Activated T-helper 1 cell treated with anti-CD3 and anti-CD28 coated beads, Interleukin-12 subunit alpha, Interleukin-12 subunit beta, Interleukin-2, Interleukin-4 antibody, amounts not matched to agents 30 ng/mL and 10 ng/mL and 1 ng/mL, durations not matched to agents 14 hours and 24 hours and 36 hours (primary cell): Measurements from ENCODE around the gene PRR14. TPM values are rescaled to one million over a fixed set of nuclear protein-coding genes. Genes with fewer than 3 reads are reported as not detected.
A peak's percentile ranks its signal among the peaks of the same experiment; 100 is the strongest.

Experiments
- DNase-seq: peaks from one replicate; pipeline ENCODE4 v3.0.0; 2021; ENCODE audit warnings: low spot score
- H3K27ac Mint-ChIP-seq: one replicate; pipeline ENCODE4 v1.8.0; 2021; ENCODE audit warnings: mild to moderate bottlenecking, mixed read lengths
- H3K27me3 Mint-ChIP-seq: one replicate; pipeline ENCODE4 v1.8.0; 2022; ENCODE audit warnings: mild to moderate bottlenecking, moderate library complexity, mixed read lengths; ENCODE audit not compliant: insufficient read depth
- H3K36me3 Mint-ChIP-seq: one replicate; pipeline ENCODE4 v1.8.0; 2021; ENCODE audit warnings: low read depth, mixed read lengths
- H3K4me1 Mint-ChIP-seq: one replicate; pipeline ENCODE4 v1.8.0; 2021; ENCODE audit warnings: low read depth, mixed read lengths
- H3K4me3 Mint-ChIP-seq: one replicate; pipeline ENCODE4 v1.8.0; 2021; ENCODE audit warnings: mild to moderate bottlenecking, moderate library complexity, mixed read lengths
- H3K9me3 Mint-ChIP-seq: one replicate; pipeline ENCODE4 v1.8.0; 2021; ENCODE audit warnings: mixed read lengths
- intact Hi-C: fragments of 100-400 bp; cut with micrococcal nuclease; formaldehyde crosslinking; loops from one replicate; pipeline ENCODE4 v1.15.1; 2024
- total RNA-seq: library from RNA; stranded (reverse); gene quantifications from 2 replicates; pipeline ENCODE4 v1.2.3, GENCODE V29; 2022

Gene PRR14
- total RNA-seq, 1 donor from 2014 or later, result 91.9 TPM

GRCh38 chr16:30667361-30667905 lies 16.7 kb downstream of the PRR14 start:
- peaks cover 45% of the 10 kb centered on the region for H3K36me3 Mint-ChIP-seq

GRCh38 chr16:30668393-30668792 lies 17.6 kb downstream of the PRR14 start:
- peaks cover 36% of the 10 kb centered on the region for H3K36me3 Mint-ChIP-seq
- H3K9me3 Mint-ChIP-seq, result no peaks in the 10 kb centered on the region
- H3K4me1 Mint-ChIP-seq, result peaks cover 11% of the 10 kb centered on the region

More at GRCh38 chr16:30667361-30667905, 16.7 kb downstream of the PRR14 start:
- no peaks in the 10 kb centered on the region for H3K9me3 Mint-ChIP-seq
- H3K27ac Mint-ChIP-seq, result no peak overlapping the region
- H3K4me1 Mint-ChIP-seq, result peaks cover 19% of the 10 kb centered on the region
- H3K4me3 Mint-ChIP-seq, result no peak overlapping the region
- intact Hi-C loops, result no loop called here
- DNase-seq, result no peak
- no peaks in the 10 kb centered on the region for H3K27me3 Mint-ChIP-seq

GRCh38 chr16:30669026-30669902 lies 18.5 kb downstream of the PRR14 start:
- Mint-ChIP-seq H3K4me3 (no peak overlapping the region), H3K27ac (no peak overlapping the region), H3K9me3 (no peaks in the 10 kb centered on the region), H3K36me3 (peaks cover 31% of the 10 kb centered on the region), H3K27me3 (no peaks in the 10 kb centered on the region), H3K4me1 (peaks cover 6% of the 10 kb centered on the region)
- DNase-seq, result no peak
- intact Hi-C loops, result no loop called here

More at GRCh38 chr16:30668393-30668792, 17.6 kb downstream of the PRR14 start:
- no peaks in the 10 kb centered on the region for H3K27me3 Mint-ChIP-seq
- no peak overlapping the region for H3K27ac Mint-ChIP-seq
- no peak overlapping the region for H3K4me3 Mint-ChIP-seq
- intact Hi-C loops, result no loop called here
- no peak for DNase-seq

- H3K4me1 Mint-ChIP-seq, result peaks cover 6% of the 10 kb centered on the region
- H3K9me3 Mint-ChIP-seq, result no peaks in the 10 kb centered on the region
- no peak overlapping the region for H3K4me3 Mint-ChIP-seq
- peaks cover 28% of the 10 kb centered on the region for H3K36me3 Mint-ChIP-seq
- intact Hi-C loops, result no loop called here
- no peak for DNase-seq
- H3K27ac Mint-ChIP-seq, result no peak overlapping the region
- no peaks in the 10 kb centered on the region for H3K27me3 Mint-ChIP-seq
These were observed 19.4 kb downstream of the PRR14 start for GRCh38 chr16:30669903-30670824.

GRCh38 chr16:30675143-30675542 lies 24.4 kb downstream of the PRR14 start:
- no peaks in the 10 kb centered on the region for H3K27me3 Mint-ChIP-seq
- no peak overlapping the region for H3K4me3 Mint-ChIP-seq
- H3K36me3 Mint-ChIP-seq, result peaks cover 8% of the 10 kb centered on the region
- no peak overlapping the region for H3K27ac Mint-ChIP-seq
- H3K9me3 Mint-ChIP-seq, result no peaks in the 10 kb centered on the region
- H3K4me1 Mint-ChIP-seq, result no peaks in the 10 kb centered on the region
- no peak for DNase-seq
- intact Hi-C loops, result no loop called here

GRCh38 chr16:30677931-30678585 lies 27.3 kb downstream of the PRR14 start:
- H3K9me3 Mint-ChIP-seq, result no peaks in the 10 kb centered on the region
- H3K27me3 Mint-ChIP-seq, result no peaks in the 10 kb centered on the region
- no peaks in the 10 kb centered on the region for H3K36me3 Mint-ChIP-seq
- H3K27ac Mint-ChIP-seq, result no peak overlapping the region
- no peak overlapping the region for H3K4me3 Mint-ChIP-seq
- intact Hi-C loops, result no loop called here
- no peaks in the 10 kb centered on the region for H3K4me1 Mint-ChIP-seq
- no peak for DNase-seq

- Mint-ChIP-seq H3K27ac (no peak overlapping the region), H3K9me3 (no peaks in the 10 kb centered on the region), H3K36me3 (no peaks in the 10 kb centered on the region), H3K4me1 (no peaks in the 10 kb centered on the region), H3K27me3 (no peaks in the 10 kb centered on the region), H3K4me3 (no peak overlapping the region)
- DNase-seq, result no peak
- intact Hi-C loops, result no loop called here
These were observed 27.8 kb downstream of the PRR14 start for GRCh38 chr16:30678586-30678970.

- Mint-ChIP-seq H3K27ac (no peak overlapping the region), H3K36me3 (no peaks in the 10 kb centered on the region), H3K9me3 (no peaks in the 10 kb centered on the region), H3K4me1 (no peaks in the 10 kb centered on the region), H3K4me3 (no peak overlapping the region), H3K27me3 (no peaks in the 10 kb centered on the region)
- intact Hi-C loops, result no loop called here
- no peak for DNase-seq
These were observed 29.6 kb downstream of the PRR14 start for GRCh38 chr16:30680326-30680725.

GRCh38 chr16:30688701-30689100 lies 37.9 kb downstream of the PRR14 start:
- peaks cover 10% of the 10 kb centered on the region for H3K4me1 Mint-ChIP-seq
- no peaks in the 10 kb centered on the region for H3K9me3 Mint-ChIP-seq
- DNase-seq, result no peak
- H3K36me3 Mint-ChIP-seq, result no peaks in the 10 kb centered on the region
- no peak overlapping the region for H3K27ac Mint-ChIP-seq
- intact Hi-C loops, result no loop called here
- H3K4me3 Mint-ChIP-seq, result no peak overlapping the region
- H3K27me3 Mint-ChIP-seq, result no peaks in the 10 kb centered on the region

GRCh38 chr16:30691907-30692306 lies 41.1 kb downstream of the PRR14 start:
- Mint-ChIP-seq H3K36me3 (no peaks in the 10 kb centered on the region), H3K27ac (no peak overlapping the region), H3K4me3 (no peak overlapping the region), H3K4me1 (peaks cover 19% of the 10 kb centered on the region), H3K9me3 (no peaks in the 10 kb centered on the region), H3K27me3 (no peaks in the 10 kb centered on the region)
- no peak for DNase-seq
- intact Hi-C loops, result no loop called here

GRCh38 chr16:30692396-30693064 lies 41.8 kb downstream of the PRR14 start:
- intact Hi-C loops, result no loop called here

More at GRCh38 chr16:30692396-30693064, 41.8 kb downstream of the PRR14 start:
- DNase-seq, result no peak
- Mint-ChIP-seq H3K36me3 (no peaks in the 10 kb centered on the region), H3K9me3 (no peaks in the 10 kb centered on the region), H3K27ac (peak overlapping the region; percentile 2), H3K4me1 (peaks cover 25% of the 10 kb centered on the region), H3K27me3 (no peaks in the 10 kb centered on the region), H3K4me3 (no peak overlapping the region)
